ENCODE measurements around the gene CCP110.

The CCP110 gene

DNA sequence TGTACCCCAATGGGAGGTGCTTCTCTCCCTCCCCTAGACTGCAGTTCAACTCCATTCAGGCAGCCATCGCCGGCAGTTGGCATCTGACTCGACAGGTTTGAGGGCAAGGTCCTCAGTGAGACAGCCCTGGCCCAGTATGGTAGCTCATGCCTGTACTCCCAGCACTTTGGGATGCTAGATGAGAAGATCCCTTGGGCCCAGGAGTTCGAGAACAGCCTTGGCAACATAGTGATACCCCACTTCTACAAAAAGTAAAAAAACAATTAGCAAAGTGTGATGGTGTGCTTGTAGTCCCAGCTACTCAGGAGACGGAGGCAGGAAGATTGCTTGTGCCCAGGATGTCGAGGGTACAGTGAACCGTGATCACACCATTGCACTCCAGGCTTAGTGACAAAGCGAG is 43.8 kb downstream of the CCP110 start:
- Histone ChIP-seq H3K36me3 (ENCODE audit: insufficient read depth, low read length) (no peaks in the 10 kb centered on the region), H3K27ac (no peak overlapping the region), H3K9ac (ENCODE audit: insufficient read length) (no peak overlapping the region), H3K4me3 (no peak overlapping the region), H3K9me3 (ENCODE audit: low read depth, low read length) (no peaks in the 10 kb centered on the region)
- TF ChIP-seq FOXP2 (optimal IDR thresholded peaks at IDR 0.05; ENCODE audit: control extremely low read depth, extremely low read length, insufficient read depth): no peak
- no peak for TF ChIP-seq POLR2AphosphoS5 (IDR thresholded peaks at IDR 0.05; ENCODE audit: borderline replicate concordance, low read depth, low read length)
- TF ChIP-seq EZH2 (IDR thresholded peaks at IDR 0.05): no peak
- DNase-seq (ENCODE audit: low read depth, low spot score): no peak

GRCh38 chr16:19573997-19574396 is 50.3 kb downstream of the CCP110 start:
- no peak overlapping the region for H3K4me3 ChIP-seq
- DNase-seq (ENCODE audit: low read depth, low spot score): no peak
- no peaks in the 10 kb centered on the region for H3K9me3 ChIP-seq (ENCODE audit: low read depth, low read length)
- no peak overlapping the region for H3K27ac ChIP-seq
- no peak for TF ChIP-seq FOXP2 (optimal IDR thresholded peaks at IDR 0.05; ENCODE audit: control extremely low read depth, extremely low read length, insufficient read depth)
- no peak for TF ChIP-seq EZH2 (IDR thresholded peaks at IDR 0.05)
- no peak for TF ChIP-seq POLR2AphosphoS5 (IDR thresholded peaks at IDR 0.05; ENCODE audit: borderline replicate concordance, low read depth, low read length)
- no peaks in the 10 kb centered on the region for H3K36me3 ChIP-seq (ENCODE audit: insufficient read depth, low read length)
- no peak overlapping the region for H3K9ac ChIP-seq (ENCODE audit: insufficient read length)

DNA sequence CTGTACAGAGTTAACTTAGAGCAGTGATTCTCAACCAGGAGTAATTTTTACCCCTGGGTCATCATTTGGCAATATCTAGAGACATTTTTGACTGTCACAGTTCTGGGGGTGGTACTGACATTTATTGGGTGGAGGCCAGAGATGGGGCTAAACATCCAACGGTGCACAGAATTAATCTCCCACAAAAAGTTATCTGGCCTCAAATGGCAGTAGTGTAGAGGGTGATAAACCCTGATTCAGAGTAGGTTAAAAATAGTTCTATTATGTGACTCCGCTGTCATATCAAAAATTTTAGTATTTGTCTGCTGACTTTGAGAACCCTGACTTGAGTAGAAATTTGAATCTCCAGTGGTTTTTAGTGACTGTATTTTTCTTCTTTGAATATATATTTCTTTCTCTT is 50.9 kb downstream of the CCP110 start:
- Histone ChIP-seq H3K9ac (ENCODE audit: insufficient read length) (no peak overlapping the region), H3K36me3 (ENCODE audit: insufficient read depth, low read length) (no peaks in the 10 kb centered on the region), H3K27ac (no peak overlapping the region), H3K9me3 (ENCODE audit: low read depth, low read length) (no peaks in the 10 kb centered on the region), H3K4me3 (no peak overlapping the region)
- TF ChIP-seq FOXP2 (optimal IDR thresholded peaks at IDR 0.05; ENCODE audit: control extremely low read depth, extremely low read length, insufficient read depth): no peak
- TF ChIP-seq POLR2AphosphoS5 (IDR thresholded peaks at IDR 0.05; ENCODE audit: borderline replicate concordance, low read depth, low read length): no peak
- TF ChIP-seq EZH2 (IDR thresholded peaks at IDR 0.05): no peak
- no peak for DNase-seq (ENCODE audit: low read depth, low spot score)

DNA sequence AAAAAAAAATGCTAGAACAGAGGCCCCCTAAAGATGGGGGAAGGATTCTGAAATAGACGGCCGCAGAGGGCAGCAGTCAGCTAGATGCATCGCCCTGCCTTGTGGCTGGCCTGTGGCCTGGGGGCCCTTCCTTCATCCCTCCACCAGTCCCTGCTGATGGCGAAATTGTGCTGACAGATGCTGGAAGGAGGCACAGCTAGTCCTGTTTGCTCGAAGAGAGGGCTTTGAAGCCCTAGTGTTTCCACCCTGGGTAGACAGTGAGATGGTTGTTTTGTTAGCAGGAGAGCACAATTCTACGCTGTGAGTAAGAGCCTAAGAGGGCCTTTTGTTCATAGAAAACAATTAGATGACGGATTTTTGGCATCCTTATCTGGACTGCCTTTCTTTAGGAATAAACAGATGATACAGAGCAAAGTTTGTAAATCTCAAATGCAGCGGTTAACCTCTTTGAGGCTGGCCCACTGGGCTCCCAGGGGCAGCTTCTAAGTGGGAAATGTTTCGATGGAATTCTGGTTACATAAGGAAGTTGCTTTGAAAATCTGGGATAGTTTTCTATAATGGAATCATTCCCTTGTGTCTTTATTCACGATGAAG is 54.7 kb downstream of the CCP110 start:
- no peaks in the 10 kb centered on the region for H3K36me3 ChIP-seq (ENCODE audit: insufficient read depth, low read length)

GRCh38 chr16:19582050-19582831 is 58.5 kb downstream of the CCP110 start:
- H3K9me3 ChIP-seq (ENCODE audit: low read depth, low read length): no peaks in the 10 kb centered on the region

More for the DNA sequence above, 54.7 kb downstream of the CCP110 start:
- no peak overlapping the region for H3K4me3 ChIP-seq
- no peak overlapping the region for H3K9ac ChIP-seq (ENCODE audit: insufficient read length)
- H3K27ac ChIP-seq: no peak overlapping the region
- TF ChIP-seq POLR2AphosphoS5 (IDR thresholded peaks at IDR 0.05; ENCODE audit: borderline replicate concordance, low read depth, low read length) (no peak), EZH2 (IDR thresholded peaks at IDR 0.05) (no peak), FOXP2 (optimal IDR thresholded peaks at IDR 0.05; ENCODE audit: control extremely low read depth, extremely low read length, insufficient read depth) (no peak)
- no peak for DNase-seq (ENCODE audit: low read depth, low spot score)
- no peaks in the 10 kb centered on the region for H3K9me3 ChIP-seq (ENCODE audit: low read depth, low read length)

DNA sequence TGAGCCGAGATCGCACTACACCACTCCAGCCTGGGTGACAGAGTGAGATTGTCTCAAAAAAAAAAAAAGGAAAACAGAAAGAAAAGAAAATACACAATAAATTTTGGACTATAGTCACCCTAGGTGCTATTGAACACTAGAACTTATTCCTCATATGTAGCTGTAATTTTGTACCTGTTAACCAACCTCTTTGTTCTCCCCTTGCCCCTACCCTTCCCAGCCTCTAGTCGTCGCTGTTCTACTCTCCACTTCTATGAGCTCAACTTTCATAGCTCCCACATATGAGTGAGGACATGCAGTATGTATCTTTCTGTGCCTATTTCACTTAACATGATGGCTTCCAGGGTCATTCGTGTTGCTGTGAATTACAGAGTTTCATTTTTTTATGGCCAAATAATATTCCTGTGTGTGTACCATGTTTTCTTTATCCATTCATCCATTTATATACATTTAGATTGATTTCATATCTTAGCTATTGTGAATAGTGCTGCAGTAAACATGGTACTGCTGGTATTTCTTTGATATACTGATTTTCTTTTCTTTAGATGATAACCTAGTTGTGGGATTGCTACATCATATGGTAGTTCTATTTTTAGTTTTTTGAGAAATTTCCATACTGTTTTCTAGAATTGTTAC is 60.0 kb downstream of the CCP110 start:
- TF ChIP-seq EZH2 (IDR thresholded peaks at IDR 0.05) (no peak), FOXP2 (optimal IDR thresholded peaks at IDR 0.05; ENCODE audit: control extremely low read depth, extremely low read length, insufficient read depth) (no peak), POLR2AphosphoS5 (IDR thresholded peaks at IDR 0.05; ENCODE audit: borderline replicate concordance, low read depth, low read length) (no peak)
- H3K4me3 ChIP-seq: no peak overlapping the region

More at GRCh38 chr16:19582050-19582831, 58.5 kb downstream of the CCP110 start:
- no peak overlapping the region for H3K9ac ChIP-seq (ENCODE audit: insufficient read length)
- TF ChIP-seq FOXP2 (optimal IDR thresholded peaks at IDR 0.05; ENCODE audit: control extremely low read depth, extremely low read length, insufficient read depth) (no peak), EZH2 (IDR thresholded peaks at IDR 0.05) (no peak), POLR2AphosphoS5 (IDR thresholded peaks at IDR 0.05; ENCODE audit: borderline replicate concordance, low read depth, low read length) (no peak)
- H3K4me3 ChIP-seq: no peak overlapping the region
- H3K27ac ChIP-seq: no peak overlapping the region
- no peak for DNase-seq (ENCODE audit: low read depth, low spot score)
- H3K36me3 ChIP-seq (ENCODE audit: insufficient read depth, low read length): no peaks in the 10 kb centered on the region

GRCh38 chr16:19588661-19589060 is 64.9 kb downstream of the CCP110 start:
- Histone ChIP-seq H3K9me3 (ENCODE audit: low read depth, low read length) (no peaks in the 10 kb centered on the region), H3K27ac (no peak overlapping the region), H3K4me3 (no peak overlapping the region), H3K36me3 (ENCODE audit: insufficient read depth, low read length) (no peaks in the 10 kb centered on the region), H3K9ac (ENCODE audit: insufficient read length) (no peak overlapping the region)
- no peak for DNase-seq (ENCODE audit: low read depth, low spot score)
- no peak for TF ChIP-seq EZH2 (IDR thresholded peaks at IDR 0.05)
- TF ChIP-seq FOXP2 (optimal IDR thresholded peaks at IDR 0.05; ENCODE audit: control extremely low read depth, extremely low read length, insufficient read depth): no peak
- no peak for TF ChIP-seq POLR2AphosphoS5 (IDR thresholded peaks at IDR 0.05; ENCODE audit: borderline replicate concordance, low read depth, low read length)

More for the DNA sequence above, 60.0 kb downstream of the CCP110 start:
- Histone ChIP-seq H3K36me3 (ENCODE audit: insufficient read depth, low read length) (no peaks in the 10 kb centered on the region), H3K9me3 (ENCODE audit: low read depth, low read length) (no peaks in the 10 kb centered on the region), H3K27ac (no peak overlapping the region), H3K9ac (ENCODE audit: insufficient read length) (no peak overlapping the region)
- DNase-seq (ENCODE audit: low read depth, low spot score): no peak

- H3K4me3 ChIP-seq: no peak overlapping the region
- H3K9me3 ChIP-seq (ENCODE audit: low read depth, low read length): no peaks in the 10 kb centered on the region
- H3K9ac ChIP-seq (ENCODE audit: insufficient read length): no peak overlapping the region
- H3K27ac ChIP-seq: no peak overlapping the region
- TF ChIP-seq FOXP2 (optimal IDR thresholded peaks at IDR 0.05; ENCODE audit: control extremely low read depth, extremely low read length, insufficient read depth) (no peak), EZH2 (IDR thresholded peaks at IDR 0.05) (no peak), POLR2AphosphoS5 (IDR thresholded peaks at IDR 0.05; ENCODE audit: borderline replicate concordance, low read depth, low read length) (no peak)
- DNase-seq (ENCODE audit: low read depth, low spot score): no peak
- H3K36me3 ChIP-seq (ENCODE audit: insufficient read depth, low read length): no peaks in the 10 kb centered on the region
Observed at GRCh38 chr16:19589106-19589505, 65.4 kb downstream of the CCP110 start.
